H1 (cell line): ENCODE results near the gene CHI3L1.

ENCODE experiments used
- CTCF ChIP-seq, 3 experiments: IDR thresholded peaks; 1 replicate in 2 of 3; 2 replicates in 1 of 3; pipeline versions ENCODE4 v1.5.1 to v1.6.1; 2011; ENCODE audit warnings: low read length in 3 of 3, mild to moderate bottlenecking in 3 of 3, inconsistent platforms in 2 of 3, low read depth in 1 of 3, moderate library complexity in 1 of 3; ENCODE audit not compliant: insufficient read depth in 1 of 3; ENCODE audit errors: control extremely low read depth in 1 of 3
- POLR2A ChIP-seq, 2 experiments: IDR thresholded peaks; 1 replicate in 1 of 2; 2 replicates in 1 of 2; pipeline ENCODE4 v1.6.1; 2011; ENCODE audit warnings: low read depth in 2 of 2, low read length in 2 of 2, mild to moderate bottlenecking in 2 of 2; ENCODE audit errors: control extremely low read depth in 1 of 2
- SIN3A ChIP-seq, 2 experiments: IDR thresholded peaks in 1 of 2; conservative IDR thresholded peaks in 1 of 2; 2 replicates each; pipeline ENCODE4 v1.6.1; 2011 to 2012; ENCODE audit warnings: low read length in 2 of 2, improper control_type of control experiment in 1 of 2, low read depth in 1 of 2, mild to moderate bottlenecking in 1 of 2

- TF ChIP-seq POLR2A (IDR thresholded peaks at IDR 0.05; ENCODE audit: control extremely low read depth in 1 of 2, low read depth in 2 of 2, low read length in 2 of 2) (no peak), CTCF (IDR thresholded peaks at IDR 0.05; ENCODE audit: control extremely low read depth in 1 of 3, insufficient read depth in 1 of 3, low read depth in 1 of 3, low read length in 3 of 3) (no peak), SIN3A (conservative IDR thresholded peaks at IDR 0.05 in 1 of 2, IDR thresholded peaks at IDR 0.05 in 1 of 2; ENCODE audit: low read depth in 1 of 2, low read length in 2 of 2) (no peak)
These were observed 13.4 kb downstream of the CHI3L1 start for GRCh38 chr1:203173011-203173555.
